ENCODE data around the gene AKR1E2. TPM values are rescaled to one million over a fixed set of nuclear protein-coding genes. Genes with fewer than 3 reads are reported as not detected.

Gene AKR1E2
- total and polyA plus RNA-seq, 2 of the 8 experiments (the other 6 are each of a cell fraction or from before 2014, with no cell fraction given) = 2.6 to 3.5 TPM

GRCh38 chr10:4849042-4849402, 23.0 kb downstream of the AKR1E2 start (continued):
- no peak for TF ChIP-seq HDAC2 (IDR thresholded peaks at IDR 0.05; ENCODE audit: borderline replicate concordance in 1 of 2, low read depth in 2 of 2, low read length in 2 of 2)
